GM19467 (cell line): ENCODE measurements around the gene FGB.

Experiments used
- ATAC-seq: cut with Tn5 transposase; IDR thresholded peaks from one replicate; pipeline ENCODE4 v1.9.1; 2021; ENCODE audit warnings: mild to moderate bottlenecking, moderate library complexity; ENCODE audit not compliant: unreplicated experiment

The FGB gene

DNA sequence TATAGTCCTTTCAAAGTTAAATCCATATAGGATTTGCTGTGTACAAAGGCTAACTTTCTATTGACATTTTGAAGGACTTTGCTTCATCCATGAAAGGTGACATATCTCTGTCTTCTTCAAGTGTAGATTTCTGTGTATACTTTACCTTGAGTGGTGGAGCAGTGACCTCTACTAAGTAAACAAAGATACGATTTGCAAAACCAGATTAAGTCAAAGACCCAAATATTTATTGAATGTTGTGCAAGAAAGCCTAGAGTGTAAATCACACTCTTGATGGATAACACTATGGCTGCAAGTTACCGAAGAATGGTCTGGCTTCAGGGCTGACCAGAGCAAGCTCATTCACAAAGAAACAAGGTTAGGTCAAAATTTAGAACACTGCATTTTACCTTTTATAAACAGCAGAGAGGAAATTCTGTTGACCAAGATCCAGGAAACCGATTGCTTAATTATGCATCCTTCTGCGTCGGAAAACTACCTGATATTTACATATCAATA lies 55.1 kb downstream of the FGB start:
- no peak for ATAC-seq

GRCh38 chr4:154618708-154619315 lies 56.0 kb downstream of the FGB start:
- ATAC-seq = peak; percentile 56

DNA sequence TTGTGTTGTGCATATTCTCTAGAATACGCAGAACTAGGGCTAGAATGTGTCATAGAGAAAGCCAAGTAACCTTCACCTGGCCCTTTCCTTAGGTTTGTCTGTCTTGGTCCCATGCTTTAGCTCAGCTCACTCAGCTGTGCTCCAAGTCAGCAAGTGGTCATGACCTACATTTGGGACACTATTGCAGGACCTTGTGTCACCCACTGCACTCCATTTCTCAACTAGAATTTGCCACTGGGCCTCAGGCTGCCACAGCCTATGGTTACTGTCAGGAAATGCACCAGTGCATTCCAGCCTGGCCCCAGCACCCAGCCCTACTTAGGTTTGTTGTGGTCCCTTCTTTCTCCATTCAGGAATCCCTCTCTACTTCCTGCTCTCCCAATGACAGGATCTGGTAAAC lies 57.3 kb downstream of the FGB start:
- no peak for ATAC-seq
